HG02981 (cell line): ENCODE measurements around the gene GALK1.

Source experiments
- ATAC-seq: cut with Tn5 transposase; IDR thresholded peaks from one replicate; pipeline ENCODE4 v1.9.1; 2021; ENCODE audit warnings: mild to moderate bottlenecking, moderate library complexity; ENCODE audit not compliant: unreplicated experiment

GALK1 gene

DNA sequence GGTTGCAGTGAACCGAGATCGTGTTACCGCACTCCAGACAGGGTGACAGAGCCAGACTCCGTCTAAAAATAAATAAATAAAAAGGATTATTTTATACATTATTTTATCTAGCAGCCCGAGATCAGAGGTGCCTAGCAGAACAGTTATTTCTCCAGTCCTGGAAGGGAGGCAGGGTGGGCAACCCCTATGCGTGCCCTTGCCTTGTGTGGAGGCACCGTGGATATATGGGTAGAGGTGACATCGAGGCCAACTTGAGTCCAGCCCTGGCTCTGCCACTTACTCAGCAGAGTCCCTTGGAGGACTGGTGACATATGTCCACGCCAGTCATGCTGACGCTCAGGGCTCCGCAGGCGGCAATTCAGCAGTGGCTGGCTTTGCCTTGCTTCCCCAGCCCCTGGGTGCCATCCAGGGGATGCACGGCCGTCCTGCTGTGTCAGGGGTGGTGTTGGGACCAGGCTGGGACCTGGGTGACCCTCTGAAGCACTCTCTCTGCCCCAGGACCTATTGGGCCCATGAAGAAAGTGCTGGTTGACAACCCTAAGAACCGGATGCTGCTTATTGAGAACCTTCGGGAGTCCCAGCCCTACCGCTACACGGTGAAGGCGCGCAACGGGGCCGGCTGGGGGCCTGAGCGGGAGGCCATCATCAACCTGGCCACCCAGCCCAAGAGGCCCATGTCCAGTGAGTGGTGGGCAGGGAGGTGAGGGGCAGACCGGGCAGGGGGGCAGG lies 13.2 kb downstream of the GALK1 start:
- no peak for ATAC-seq

DNA sequence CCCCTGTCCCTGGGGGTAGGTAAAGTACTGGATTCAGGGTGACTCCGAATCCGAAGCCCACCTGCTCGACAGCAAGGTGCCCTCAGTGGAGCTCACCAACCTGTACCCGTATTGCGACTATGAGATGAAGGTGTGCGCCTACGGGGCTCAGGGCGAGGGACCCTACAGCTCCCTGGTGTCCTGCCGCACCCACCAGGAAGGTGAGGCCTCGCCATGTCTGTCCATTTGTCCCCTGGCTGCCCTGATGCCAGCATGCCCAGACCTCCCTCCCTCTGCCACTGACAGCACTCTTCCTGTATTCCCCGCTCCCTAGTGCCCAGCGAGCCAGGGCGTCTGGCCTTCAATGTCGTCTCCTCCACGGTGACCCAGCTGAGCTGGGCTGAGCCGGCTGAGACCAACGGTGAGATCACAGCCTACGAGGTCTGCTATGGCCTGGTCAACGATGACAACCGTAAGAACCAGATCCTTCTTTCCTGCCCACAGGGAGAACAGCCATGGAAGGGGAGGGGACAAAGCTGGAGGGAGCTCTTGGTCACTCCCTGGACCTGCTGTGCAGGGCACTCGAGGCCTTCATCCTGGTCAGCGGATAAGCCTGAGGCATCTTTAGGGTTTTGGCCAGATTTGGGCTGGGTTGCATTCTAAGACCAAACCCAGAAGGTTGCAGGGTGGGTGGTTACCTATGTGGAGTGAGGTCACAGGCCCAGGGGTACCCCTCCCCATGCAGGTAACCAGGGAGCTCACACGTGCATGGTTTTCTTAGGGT lies 14.2 kb downstream of the GALK1 start:
- ATAC-seq, result no peak

DNA sequence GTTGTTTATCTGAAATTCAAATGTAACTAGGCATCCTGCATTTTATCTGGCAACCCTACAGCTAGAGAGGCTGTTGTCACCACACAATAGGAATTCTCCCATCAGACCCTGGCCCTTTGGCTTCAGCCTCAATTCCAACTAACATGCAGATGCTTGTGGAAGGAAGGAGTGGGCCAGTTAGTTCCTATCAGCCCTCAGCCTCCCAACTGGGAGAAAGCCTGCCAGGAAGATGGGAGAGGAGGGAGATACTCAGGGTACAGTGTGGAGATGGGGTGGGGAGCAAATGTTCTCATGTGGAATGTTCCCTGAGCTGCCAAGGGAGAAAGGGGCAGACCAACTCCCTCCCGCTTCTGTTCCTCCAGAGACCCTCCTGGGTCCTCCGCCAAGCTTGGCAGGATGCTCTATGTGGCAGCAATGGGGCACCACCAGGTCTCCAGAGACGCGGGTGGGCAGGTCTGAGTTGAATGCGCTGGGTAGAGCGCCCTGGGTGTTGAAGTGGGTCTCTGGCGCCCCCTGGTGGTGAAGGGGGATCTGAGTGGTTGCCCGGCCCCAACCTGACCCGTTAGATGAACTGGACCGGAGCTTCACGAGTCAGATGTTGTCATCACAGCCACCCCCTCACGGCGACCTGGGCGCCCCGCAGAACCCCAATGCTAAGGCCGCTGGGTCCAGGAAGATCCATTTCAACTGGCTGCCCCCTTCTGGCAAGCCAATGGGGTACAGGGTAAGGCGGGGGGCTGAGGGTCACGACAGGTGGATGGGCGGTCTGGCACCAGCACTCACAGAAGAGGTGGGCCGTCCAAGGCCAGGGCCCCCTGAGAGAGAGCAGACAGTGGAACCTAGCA lies 15.2 kb downstream of the GALK1 start:
- ATAC-seq, result no peak

DNA sequence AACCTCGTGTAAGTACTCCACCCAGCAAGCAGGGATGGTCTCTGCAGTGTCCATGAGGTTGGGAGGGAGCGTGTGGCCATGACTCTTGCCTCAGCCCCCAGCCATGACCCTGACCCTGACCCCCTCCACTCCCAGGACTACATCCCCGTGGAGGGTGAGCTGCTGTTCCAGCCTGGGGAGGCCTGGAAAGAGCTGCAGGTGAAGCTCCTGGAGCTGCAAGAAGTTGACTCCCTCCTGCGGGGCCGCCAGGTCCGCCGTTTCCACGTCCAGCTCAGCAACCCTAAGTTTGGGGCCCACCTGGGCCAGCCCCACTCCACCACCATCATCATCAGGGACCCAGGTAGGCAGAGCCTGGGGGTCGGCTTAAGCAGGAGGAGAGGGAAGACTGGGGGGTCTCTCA lies 16.3 kb downstream of the GALK1 start:
- ATAC-seq, result no peak

DNA sequence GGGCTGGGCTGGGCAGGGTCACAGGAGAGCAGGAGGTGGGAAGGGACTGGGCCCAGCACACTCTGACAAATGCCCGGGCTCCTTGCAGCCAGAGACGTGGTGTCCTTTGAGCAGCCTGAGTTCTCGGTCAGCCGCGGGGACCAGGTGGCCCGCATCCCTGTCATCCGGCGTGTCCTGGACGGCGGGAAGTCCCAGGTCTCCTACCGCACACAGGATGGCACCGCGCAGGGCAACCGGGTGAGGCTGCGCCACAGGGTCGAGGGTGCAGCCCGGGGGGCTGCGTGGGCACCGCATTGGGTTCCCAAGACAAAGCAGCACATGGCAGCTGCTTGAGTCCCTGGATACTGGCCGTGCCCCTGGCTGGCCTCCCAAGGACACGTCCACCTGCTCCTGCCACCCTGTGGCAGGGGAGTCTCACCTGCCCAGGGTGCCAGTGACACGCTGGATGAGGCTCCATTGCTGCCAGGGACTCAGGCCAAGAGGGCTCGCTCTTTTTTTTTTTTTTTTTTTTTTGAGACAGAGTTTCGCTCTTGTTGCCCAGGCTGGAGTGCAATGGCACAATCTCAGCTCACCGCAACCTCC lies 21.3 kb downstream of the GALK1 start:
- no peak for ATAC-seq

DNA sequence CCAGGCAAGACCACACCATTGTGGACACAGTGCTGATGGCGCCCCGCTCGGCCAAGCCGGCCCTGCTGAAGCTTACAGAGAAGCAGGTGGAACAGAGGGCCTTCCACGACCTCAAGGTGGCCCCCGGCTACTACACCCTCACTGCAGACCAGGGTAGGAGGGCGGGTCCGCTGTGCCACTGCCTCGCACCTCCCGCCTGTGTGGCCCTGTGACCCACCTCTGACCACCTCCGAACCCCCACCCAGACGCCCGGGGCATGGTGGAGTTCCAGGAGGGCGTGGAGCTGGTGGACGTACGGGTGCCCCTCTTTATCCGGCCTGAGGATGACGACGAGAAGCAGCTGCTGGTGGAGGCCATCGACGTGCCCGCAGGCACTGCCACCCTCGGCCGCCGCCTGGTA lies 22.7 kb downstream of the GALK1 start:
- ATAC-seq, result no peak

DNA sequence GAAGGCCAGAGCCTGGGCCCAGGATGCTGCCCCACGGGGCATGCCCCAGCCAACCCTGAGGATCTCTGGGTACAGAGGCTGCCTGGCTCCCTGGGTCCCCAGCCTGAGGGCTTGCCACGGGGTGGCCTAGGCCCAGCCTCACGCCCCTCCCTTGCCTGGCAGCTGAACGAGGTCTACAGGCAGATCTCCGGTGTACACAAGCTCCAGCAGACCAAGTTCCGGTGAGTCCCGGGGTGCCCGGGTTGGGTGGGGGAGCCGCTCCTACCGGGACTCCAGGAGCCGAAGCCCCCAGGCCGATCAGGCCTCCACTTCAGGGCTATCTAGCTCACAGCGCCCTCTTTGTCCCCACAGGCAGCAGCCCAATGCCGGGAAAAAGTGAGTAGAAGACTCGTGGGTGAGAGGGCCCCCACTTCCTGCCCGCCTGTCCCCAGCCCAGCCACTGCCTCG lies 24.3 kb downstream of the GALK1 start:
- no peak for ATAC-seq

DNA sequence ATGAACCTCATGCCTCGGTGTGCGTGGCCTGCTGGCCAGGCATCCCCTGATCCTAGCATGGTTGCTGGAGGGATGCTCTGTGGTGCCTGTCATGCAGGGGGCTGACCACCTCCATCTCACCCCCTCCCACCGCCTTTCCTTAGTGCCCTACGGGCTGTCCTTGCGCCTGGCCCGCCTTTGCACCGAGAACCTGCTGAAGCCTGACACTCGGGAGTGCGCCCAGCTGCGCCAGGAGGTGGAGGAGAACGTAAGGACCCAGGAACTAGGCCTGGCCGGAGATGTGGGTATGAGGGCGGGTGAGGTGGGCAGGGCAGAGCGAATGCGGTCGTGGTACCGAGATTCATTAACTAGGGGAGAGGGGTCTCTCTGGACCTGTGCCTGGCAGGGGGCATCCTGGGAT lies 24.8 kb downstream of the GALK1 start:
- ATAC-seq, result no peak

DNA sequence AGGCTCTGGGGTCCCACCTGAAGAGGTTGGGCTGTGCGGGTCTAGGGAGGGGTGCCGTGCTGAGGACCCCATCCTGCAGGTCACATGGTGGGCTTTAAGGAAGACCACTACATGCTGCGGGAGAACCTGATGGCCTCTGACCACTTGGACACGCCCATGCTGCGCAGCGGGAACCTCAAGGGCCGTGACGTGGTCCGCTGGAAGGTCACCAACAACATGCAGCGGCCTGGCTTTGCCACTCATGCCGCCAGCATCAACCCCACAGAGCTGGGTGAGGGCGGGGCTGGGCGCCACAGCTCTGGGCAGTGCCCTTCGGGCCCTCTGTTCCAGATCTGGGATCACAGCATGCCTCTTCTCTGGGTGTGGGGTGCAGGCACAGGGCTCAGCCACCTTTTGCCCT lies 25.2 kb downstream of the GALK1 start:
- no peak for ATAC-seq

DNA sequence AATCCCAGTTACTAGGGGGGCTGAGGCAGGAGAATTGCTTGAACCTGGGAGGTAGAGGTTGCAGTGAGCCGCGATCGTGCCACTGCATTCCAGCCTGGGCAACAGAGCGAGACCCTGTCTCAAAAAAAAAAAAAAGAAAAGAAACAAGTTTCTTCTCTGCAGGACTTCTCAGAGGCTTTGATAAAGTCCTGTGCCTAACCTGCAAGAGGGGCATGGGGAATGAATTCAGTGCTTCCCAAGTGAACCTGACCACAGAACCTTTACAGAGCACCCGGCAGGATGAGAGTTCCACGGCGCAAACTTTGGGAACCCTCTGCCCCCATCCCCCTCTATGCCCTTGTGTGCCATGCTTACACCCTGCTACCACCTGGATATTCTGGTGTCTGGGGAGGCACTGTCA lies 25.8 kb downstream of the GALK1 start:
- no peak for ATAC-seq

DNA sequence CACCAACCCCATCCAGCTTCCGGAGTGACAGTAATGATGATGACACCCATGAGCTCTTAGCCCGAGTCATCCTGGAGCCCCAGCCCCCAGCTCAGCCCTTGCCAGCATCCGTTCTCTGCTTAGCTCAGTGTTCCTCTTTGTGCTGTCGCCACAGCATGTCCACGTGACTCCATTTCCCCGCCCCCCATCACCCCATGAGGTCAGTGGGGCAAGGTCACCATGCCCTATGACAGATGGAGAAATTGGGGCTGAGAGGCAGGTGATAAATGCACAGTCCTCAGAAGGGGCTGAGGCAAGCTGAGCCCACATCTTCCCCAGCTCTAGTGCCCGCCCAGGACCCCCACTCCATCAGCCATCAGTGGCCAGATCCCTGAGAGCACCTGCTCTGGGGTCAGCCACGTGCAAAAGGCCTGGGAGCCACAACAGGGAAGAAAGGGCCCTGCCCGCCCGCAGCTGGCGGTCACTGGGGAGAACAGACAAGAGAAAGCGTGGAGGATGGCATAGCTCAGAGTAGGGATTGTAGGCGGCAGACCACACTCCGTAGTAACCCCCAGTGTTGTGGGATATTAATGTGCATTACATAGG lies 26.7 kb downstream of the GALK1 start:
- no peak for ATAC-seq

DNA sequence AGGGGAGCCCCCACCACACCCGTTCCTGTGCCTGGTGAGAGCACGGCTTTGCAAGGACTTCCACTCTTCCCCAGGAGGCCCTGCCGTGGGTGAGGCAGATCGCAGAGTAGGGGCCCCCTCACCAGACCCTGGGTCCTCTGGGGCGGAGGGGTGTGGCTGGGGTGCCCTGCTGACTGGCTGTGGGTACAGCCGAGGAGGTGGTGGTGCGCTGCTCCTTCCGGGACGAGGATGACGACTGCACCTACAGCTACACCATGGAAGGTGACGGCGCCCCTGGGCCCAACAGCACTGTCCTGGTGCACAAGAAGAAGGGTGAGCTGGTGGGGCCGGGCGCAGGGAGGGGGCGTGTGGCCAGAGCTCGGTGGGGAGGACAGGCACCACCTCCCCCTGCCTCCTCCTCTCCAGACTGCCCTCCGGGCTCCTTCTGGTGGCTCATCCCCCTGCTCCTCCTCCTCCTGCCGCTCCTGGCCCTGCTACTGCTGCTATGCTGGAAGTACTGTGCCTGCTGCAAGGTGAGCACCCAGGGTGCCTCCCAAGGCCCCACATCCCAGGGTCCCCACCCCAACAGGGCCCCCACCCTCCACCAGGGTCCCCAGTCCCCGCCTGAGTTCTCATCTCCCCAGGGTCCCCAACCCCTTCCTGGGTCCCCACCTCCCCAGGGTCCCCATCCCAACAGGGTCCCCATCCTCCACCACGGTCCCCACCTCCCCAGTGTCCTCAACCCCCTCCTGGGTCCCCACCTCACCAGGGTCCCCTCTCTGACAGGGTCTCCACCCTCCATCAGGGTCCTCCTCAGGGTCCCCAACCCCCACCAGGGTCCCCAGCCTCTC lies 27.6 kb downstream of the GALK1 start:
- ATAC-seq, result no peak

DNA sequence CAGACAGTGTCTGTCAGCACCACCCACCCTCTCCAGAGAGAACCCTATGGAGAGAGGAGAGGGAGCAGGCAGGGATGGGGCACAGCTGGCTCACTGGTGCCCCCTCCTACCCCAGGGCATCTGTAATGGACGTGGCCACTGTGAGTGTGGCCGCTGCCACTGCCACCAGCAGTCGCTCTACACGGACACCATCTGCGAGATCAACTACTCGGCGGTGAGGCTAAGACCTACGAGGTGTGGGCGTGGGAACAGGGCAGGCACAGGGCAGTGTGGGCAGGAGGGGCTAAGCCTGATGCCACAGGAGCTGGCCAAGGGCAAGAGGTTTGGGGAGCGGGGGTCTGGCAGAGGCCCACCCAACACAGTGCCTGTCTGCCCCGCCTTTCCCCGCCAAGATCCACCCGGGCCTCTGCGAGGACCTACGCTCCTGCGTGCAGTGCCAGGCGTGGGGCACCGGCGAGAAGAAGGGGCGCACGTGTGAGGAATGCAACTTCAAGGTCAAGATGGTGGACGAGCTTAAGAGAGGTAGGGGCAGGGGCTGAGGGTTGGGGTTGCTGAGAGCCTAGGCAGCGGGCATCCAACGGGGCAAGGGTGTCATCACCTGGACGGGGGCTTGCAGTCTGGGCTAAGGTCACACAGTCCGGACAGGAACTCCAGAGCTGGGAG lies 28.7 kb downstream of the GALK1 start:
- no peak for ATAC-seq

DNA sequence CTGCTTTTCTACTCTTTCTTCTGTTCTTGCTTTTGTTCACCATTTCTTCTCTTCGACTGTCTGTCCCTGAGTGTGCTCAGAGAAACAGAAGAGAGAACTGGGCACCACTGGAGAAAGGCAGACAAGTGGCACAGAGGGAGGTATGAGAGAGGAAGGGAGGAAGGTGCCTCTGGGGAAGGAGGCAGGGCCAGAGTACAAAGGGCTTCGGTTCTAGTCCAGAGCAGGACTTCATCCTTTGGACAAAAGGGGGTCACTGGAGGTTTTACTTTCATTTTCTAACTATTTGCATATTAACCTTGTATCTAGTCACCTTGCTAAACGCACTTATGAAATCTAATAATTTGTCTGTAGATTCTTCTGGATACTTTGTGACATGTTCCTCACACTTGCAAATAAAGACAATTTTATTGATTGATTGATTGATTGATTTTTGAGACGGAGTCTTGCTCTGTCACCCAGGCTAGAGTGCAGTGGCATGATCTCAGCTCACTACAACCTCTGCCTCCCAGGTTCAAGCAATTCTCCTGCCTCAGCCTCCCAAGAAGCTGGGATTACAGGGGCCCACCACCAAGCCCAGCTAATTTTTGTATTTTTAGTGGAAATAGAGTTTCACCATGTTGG lies 30.2 kb downstream of the GALK1 start:
- ATAC-seq, result no peak

DNA sequence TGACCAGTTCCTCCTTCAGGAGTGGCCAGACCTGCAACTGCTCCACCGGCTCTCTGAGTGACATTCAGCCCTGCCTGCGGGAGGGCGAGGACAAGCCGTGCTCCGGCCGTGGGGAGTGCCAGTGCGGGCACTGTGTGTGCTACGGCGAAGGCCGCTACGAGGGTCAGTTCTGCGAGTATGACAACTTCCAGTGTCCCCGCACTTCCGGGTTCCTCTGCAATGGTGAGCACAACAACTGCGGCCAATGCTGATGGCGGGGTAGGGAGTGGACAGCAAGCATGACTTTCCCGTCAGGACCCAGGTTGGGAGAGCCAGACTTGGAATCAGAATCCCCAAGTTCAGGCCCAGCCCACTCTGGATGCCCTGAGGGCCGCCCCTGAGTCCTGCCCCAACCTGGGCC lies 31.5 kb downstream of the GALK1 start:
- ATAC-seq, result no peak

DNA sequence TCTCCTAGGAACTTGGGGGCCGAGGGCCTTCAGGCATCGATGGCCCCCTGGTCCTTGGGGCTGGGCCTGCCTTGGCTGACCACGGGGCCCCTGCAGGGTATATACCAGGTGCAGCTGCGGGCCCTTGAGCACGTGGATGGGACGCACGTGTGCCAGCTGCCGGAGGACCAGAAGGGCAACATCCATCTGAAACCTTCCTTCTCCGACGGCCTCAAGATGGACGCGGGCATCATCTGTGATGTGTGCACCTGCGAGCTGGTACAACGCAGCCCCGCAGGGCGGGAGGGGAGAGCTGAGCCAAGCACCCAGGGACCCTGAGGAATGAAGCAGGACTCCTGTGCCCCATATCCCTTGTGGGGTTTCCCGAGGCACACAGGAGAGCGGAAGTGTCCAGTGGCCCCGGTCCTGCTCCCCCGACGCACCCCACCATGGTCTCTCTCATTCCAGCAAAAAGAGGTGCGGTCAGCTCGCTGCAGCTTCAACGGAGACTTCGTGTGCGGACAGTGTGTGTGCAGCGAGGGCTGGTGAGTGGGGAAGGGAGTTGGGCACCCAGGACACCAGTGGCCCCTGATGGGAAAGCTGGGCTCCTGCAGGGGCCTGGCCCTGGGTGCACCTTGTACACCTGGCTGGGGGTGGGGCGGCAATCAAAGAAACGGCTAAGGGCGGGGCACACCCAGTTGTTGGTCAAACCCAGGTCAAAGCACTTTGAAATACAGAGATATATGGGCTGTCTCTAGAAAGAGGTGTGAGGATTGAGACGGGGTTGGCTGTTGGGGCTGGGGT lies 33.1 kb downstream of the GALK1 start:
- no peak for ATAC-seq

DNA sequence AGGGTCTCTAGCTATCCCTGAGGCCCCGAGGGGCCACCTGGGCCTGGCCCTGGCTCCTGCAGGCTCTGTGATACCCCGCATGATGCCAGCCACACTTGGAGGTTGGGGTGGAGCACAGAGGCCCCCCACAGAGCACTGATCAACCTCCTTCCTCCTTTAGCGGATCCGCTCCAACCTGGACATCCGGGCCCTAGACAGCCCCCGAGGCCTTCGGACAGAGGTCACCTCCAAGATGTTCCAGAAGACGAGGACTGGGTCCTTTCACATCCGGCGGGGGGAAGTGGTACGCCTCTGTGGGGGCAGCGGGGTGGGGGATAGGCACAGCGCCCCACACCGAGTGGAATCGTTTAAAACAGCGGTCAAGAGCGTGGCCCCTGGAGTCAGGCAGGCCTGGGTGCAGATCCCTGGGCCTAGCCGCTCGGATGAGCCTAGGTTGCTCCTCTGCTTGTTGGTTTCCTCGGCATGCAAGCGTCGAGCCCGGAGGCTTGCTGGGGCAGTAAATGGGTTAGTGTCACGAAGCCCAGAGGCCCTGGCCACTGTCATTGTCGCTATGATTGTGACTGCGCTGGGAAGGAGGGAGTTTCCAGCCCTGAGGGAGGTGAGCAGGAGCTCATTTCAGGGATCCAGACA lies 33.8 kb downstream of the GALK1 start:
- no peak for ATAC-seq

DNA sequence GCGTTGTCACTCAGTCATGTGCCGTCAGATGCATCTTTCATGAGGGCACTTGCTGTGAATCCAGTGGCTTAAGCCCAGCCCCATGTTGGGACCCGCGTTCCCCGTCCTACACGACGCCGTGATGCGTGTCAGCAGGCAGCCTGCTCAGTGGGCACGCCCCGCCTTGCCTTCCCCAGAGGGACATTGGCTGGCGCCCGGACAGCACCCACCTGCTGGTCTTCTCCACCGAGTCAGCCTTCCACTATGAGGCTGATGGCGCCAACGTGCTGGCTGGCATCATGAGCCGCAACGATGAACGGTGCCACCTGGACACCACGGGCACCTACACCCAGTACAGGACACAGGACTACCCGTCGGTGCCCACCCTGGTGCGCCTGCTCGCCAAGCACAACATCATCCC lies 34.9 kb downstream of the GALK1 start:
- no peak for ATAC-seq
